ENCODE measurements around the gene ROS1. TPM values are rescaled to one million over a fixed set of nuclear protein-coding genes. Genes with fewer than 3 reads are reported as not detected.

Gene ROS1
- total and polyA plus RNA-seq, 10 of the 15 experiments (the other 5 are each of a cell fraction or from before 2014, with no cell fraction given), result under 0.01 to 0.07 (median 0.03) TPM; not detected in 5

GRCh38 chr6:117344444-117345291, 81.1 kb downstream of the ROS1 start:
- Histone ChIP-seq H3K27ac (ENCODE audit: control insufficient read depth, insufficient read depth) (no peak overlapping the region), H3K9me3 (replicated peaks; ENCODE audit: control insufficient read depth, insufficient read depth, low read length) (no peaks in the 10 kb centered on the region), H3K79me2 (ENCODE audit: control insufficient read depth, insufficient read depth, low read length) (no peaks in the 10 kb centered on the region), H2AFZ (ENCODE audit: control insufficient read depth, low read depth, low read length) (no peak overlapping the region), H3K4me3 (no peak overlapping the region; the same call in 1 of the 2 replicates), H4K20me1 (ENCODE audit: control insufficient read depth, insufficient read depth) (no peaks in the 10 kb centered on the region), H3K4me1 (ENCODE audit: control insufficient read depth, insufficient read depth, low read length) (no peaks in the 10 kb centered on the region), H3K9ac (ENCODE audit: control insufficient read depth, insufficient read depth, low read length) (no peak overlapping the region), H3K36me3 (ENCODE audit: control insufficient read depth in 2 of 2, insufficient read depth in 2 of 2, low read length in 1 of 2) (no peaks in the 10 kb centered on the region), H3K27me3 (replicated peaks in 1 of 2; ENCODE audit: control insufficient read depth in 2 of 2, insufficient read depth in 2 of 2, low read length in 1 of 2) (no peaks in the 10 kb centered on the region; a peak in 1 of 4 replicates), H3K4me2 (ENCODE audit: control insufficient read depth, insufficient read depth) (no peak overlapping the region)
- RAD21 ChIA-PET (ENCODE audit: unreplicated experiment), result interaction anchor here (1.1 kb wide), 1 partner anchor 105 kb away, joined by 3 read pairs; no protein-coding TSS in a partner anchor
- ATAC-seq, result peak; percentile 31; the same call in 1 of the 3 replicates
- no peak for FAIRE-seq
- POLR2A ChIA-PET, result no interaction called here
- in situ Hi-C loops (cut with MboI) (loop anchor here (5.0 kb wide), 1 partner anchor 483 kb away; no protein-coding TSS in a partner anchor), intact Hi-C loops (cut with micrococcal nuclease; ENCODE audit: unreplicated experiment) (loop anchor here (5.0 to 10.0 kb wide), 3 partner anchors 213 to 1210 kb away; no protein-coding TSS in a partner anchor)
- SMC1A ChIA-PET (ENCODE audit: uncharacterized antibody, unreplicated experiment), result interaction anchor here (0.6 to 1.0 kb wide), 3 partner anchors 211 to 333 kb away, joined by 3 to 4 read pairs (median 3); no protein-coding TSS in a partner anchor
- DNase-seq (ENCODE audit: low read depth, low spot score), result no peak
- no TSS peak for BruUV-seq (replicated peaks)
- 47% methylated on average over 12 of the region's 12 CpGs for WGBS (ENCODE audit: insufficient coverage, insufficient replicate concordance, low lambda C conversion rate, missing lambda C conversion rate)
- no peak for TF ChIP-seq RELB (IDR thresholded peaks at IDR 0.05; ENCODE audit: low read depth)
- no peak for TF ChIP-seq POLR2AphosphoS5 (IDR thresholded peaks at IDR 0.05; ENCODE audit: low read length)
- no peak for TF ChIP-seq SMAD5 (IDR thresholded peaks at IDR 0.05; ENCODE audit: low read depth)
- TF ChIP-seq CREB1 (IDR thresholded peaks at IDR 0.05; ENCODE audit: low read depth), result no peak
- no peak for TF ChIP-seq NRF1 (conservative IDR thresholded peaks at IDR 0.05; ENCODE audit: low read depth, low read length)
- TF ChIP-seq SPI1 (IDR thresholded peaks at IDR 0.05; ENCODE audit: borderline replicate concordance, insufficient read depth, low read depth, low read length), result no peak
- TF ChIP-seq ZNF622 (IDR thresholded peaks at IDR 0.05), result no peak
- TF ChIP-seq EZH2 (IDR thresholded peaks at IDR 0.05; ENCODE audit: borderline replicate concordance, control insufficient read depth, low read depth, low read length), result no peak
- no peak for TF ChIP-seq POLR2A (IDR thresholded peaks at IDR 0.05; ENCODE audit: low read depth, low read length)
- TF ChIP-seq NR2C2 (IDR thresholded peaks at IDR 0.05; ENCODE audit: borderline replicate concordance, control insufficient read depth, insufficient read length, low read depth), result no peak
- TF ChIP-seq ZNF274 (IDR thresholded peaks at IDR 0.05; ENCODE audit: insufficient read depth, insufficient read length), result no peak
- CTCF ChIA-PET, result interaction anchor here (0.7 to 1.6 kb wide), 6 partner anchors 18 to 262 kb away, joined by 3 to 6 read pairs (median 4); no protein-coding TSS in a partner anchor

Measured in GM12878 (cell line).